ENCODE results near the gene SH3BGR. TPM values are rescaled to one million over a fixed set of nuclear protein-coding genes. Genes with fewer than 3 reads are reported as not detected.

The SH3BGR gene
- polyA plus RNA-seq, 1 donor (not counting 4 experiments of a cell fraction or from before 2014, with no cell fraction given) = 1.4 TPM

DNA sequence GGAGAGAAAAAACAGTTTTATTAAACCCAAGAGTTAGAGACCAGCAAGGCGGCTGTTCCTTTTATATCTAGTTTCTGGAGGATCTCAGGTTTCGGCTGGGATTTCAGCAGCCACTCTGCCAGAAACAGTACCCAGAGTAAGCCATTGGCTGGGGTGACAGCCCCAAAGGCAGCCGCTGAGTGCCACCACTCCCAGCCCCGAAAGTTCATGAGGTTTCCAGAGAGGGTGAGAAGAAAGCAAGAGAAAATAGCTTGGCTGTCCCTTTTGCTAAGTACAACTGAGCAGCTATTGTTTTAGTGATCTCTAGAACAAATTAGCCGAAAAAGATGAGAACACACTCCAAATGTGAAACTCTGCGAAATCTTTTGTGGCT is 1.2 kb downstream of the SH3BGR start:
- FAIRE-seq (no peak), DNase-seq (ENCODE audit: low read depth, low spot score) (no peak)
- Histone ChIP-seq H3K27me3 (ENCODE audit: control insufficient read depth, extremely low read depth, insufficient read depth, low read length) (no peaks in the 10 kb centered on the region), H3K4me2 (ENCODE audit: control insufficient read depth, extremely low read depth, insufficient read depth, low read depth, low read length) (no peak overlapping the region), H3K9ac (ENCODE audit: control insufficient read depth, extremely low read depth, insufficient read depth, low read length) (no peak overlapping the region), H3K27ac (ENCODE audit: control insufficient read depth, insufficient read depth, low read length) (no peak overlapping the region), H3K9me3 (ENCODE audit: control insufficient read depth, low read depth, low read length) (no peaks in the 10 kb centered on the region), H3K79me2 (ENCODE audit: control insufficient read depth, insufficient read depth, low read length) (no peaks in the 10 kb centered on the region), H3K9me1 (ENCODE audit: control insufficient read depth, extremely low read depth, insufficient read depth, low read length) (no peaks in the 10 kb centered on the region), H3K36me3 (ENCODE audit: control insufficient read depth in 2 of 2, extremely low read depth in 1 of 2, insufficient read depth in 2 of 2, low read length in 2 of 2) (no peaks in the 10 kb centered on the region), H2AFZ (ENCODE audit: control insufficient read depth, low read length) (no peak overlapping the region), H4K20me1 (ENCODE audit: control insufficient read depth, extremely low read depth, insufficient read depth, low read length) (no peaks in the 10 kb centered on the region), H3K4me3 (ENCODE audit: control insufficient read depth in 2 of 3, extremely low read depth in 1 of 3, insufficient read depth in 2 of 3, low read depth in 1 of 3, low read length in 3 of 3) (no peak overlapping the region), H3K4me1 (ENCODE audit: control insufficient read depth, extremely low read depth, insufficient read depth, low read length) (no peaks in the 10 kb centered on the region)
- dilution Hi-C loops (cut with MboI; ENCODE audit: extremely low pct_ligation_motif_present, low sequenced_read_pairs) = no loop called here
- TF ChIP-seq EZH2 (IDR thresholded peaks at IDR 0.05; ENCODE audit: low read length) (no peak), CTCF (optimal IDR thresholded peaks at IDR 0.05 in 1 of 3, IDR thresholded peaks at IDR 0.05 in 1 of 3, conservative IDR thresholded peaks at IDR 0.05 in 1 of 3; ENCODE audit: extremely low read depth in 1 of 3, insufficient read depth in 2 of 3, low read length in 3 of 3) (no peak)

DNA sequence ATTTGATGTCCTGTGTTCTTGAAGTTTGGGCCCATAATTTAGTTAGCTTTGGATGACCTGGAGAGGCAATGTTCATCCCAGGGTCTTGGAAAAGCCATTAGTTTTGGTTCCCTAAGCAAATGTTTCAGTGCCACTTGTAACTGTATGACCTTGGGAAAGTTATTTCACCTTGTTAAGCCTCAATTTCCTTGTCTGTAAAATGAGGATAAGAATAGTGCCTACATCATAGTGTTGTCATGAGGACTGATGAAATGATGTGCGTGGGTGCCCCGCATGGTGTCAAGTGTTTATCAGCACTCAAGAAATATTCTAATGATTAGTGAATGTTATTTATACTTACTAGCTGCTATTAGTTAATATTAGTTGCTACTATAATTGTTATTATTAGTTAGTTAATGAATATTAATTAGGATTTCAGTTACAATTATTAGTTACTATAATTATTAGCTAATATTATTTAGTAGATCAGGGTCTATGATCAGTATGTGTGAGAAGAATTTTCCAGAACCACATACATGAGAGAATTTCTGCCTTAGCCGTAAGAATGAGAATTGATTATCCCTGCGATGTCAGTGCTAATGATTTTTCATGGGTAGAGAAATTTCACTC is 1.9 kb downstream of the SH3BGR start:
- no peak overlapping the region for H3K27ac ChIP-seq (ENCODE audit: control insufficient read depth, insufficient read depth, low read length)
- no peaks in the 10 kb centered on the region for H3K4me1 ChIP-seq (ENCODE audit: control insufficient read depth, extremely low read depth, insufficient read depth, low read length)
- no peaks in the 10 kb centered on the region for H3K9me3 ChIP-seq (ENCODE audit: control insufficient read depth, low read depth, low read length)
- H3K4me3 ChIP-seq (ENCODE audit: control insufficient read depth in 2 of 3, extremely low read depth in 1 of 3, insufficient read depth in 2 of 3, low read depth in 1 of 3, low read length in 3 of 3) = no peak overlapping the region
- FAIRE-seq (no peak), DNase-seq (ENCODE audit: low read depth, low spot score) (no peak)
- H2AFZ ChIP-seq (ENCODE audit: control insufficient read depth, low read length) = no peak overlapping the region
- no peak overlapping the region for H3K4me2 ChIP-seq (ENCODE audit: control insufficient read depth, extremely low read depth, insufficient read depth, low read depth, low read length)
- H3K9ac ChIP-seq (ENCODE audit: control insufficient read depth, extremely low read depth, insufficient read depth, low read length) = no peak overlapping the region
- H3K36me3 ChIP-seq (ENCODE audit: control insufficient read depth in 2 of 2, extremely low read depth in 1 of 2, insufficient read depth in 2 of 2, low read length in 2 of 2) = no peaks in the 10 kb centered on the region
- H3K27me3 ChIP-seq (ENCODE audit: control insufficient read depth, extremely low read depth, insufficient read depth, low read length) = no peaks in the 10 kb centered on the region
- no peaks in the 10 kb centered on the region for H4K20me1 ChIP-seq (ENCODE audit: control insufficient read depth, extremely low read depth, insufficient read depth, low read length)
- no peaks in the 10 kb centered on the region for H3K9me1 ChIP-seq (ENCODE audit: control insufficient read depth, extremely low read depth, insufficient read depth, low read length)
- dilution Hi-C loops (cut with MboI; ENCODE audit: extremely low pct_ligation_motif_present, low sequenced_read_pairs) = no loop called here
- H3K79me2 ChIP-seq (ENCODE audit: control insufficient read depth, insufficient read depth, low read length) = no peaks in the 10 kb centered on the region
- TF ChIP-seq CTCF (optimal IDR thresholded peaks at IDR 0.05 in 1 of 3, IDR thresholded peaks at IDR 0.05 in 1 of 3, conservative IDR thresholded peaks at IDR 0.05 in 1 of 3; ENCODE audit: extremely low read depth in 1 of 3, insufficient read depth in 2 of 3, low read length in 3 of 3) = no peak
- no peak for TF ChIP-seq EZH2 (IDR thresholded peaks at IDR 0.05; ENCODE audit: low read length)
